ENCODE data around the gene YARS1.

Gene YARS1

GRCh38 chr1:32775640-32776337 is 41.4 kb downstream of the YARS1 start:
- peak; percentile 90 for DNase-seq

GRCh38 chr1:32774950-32775634 is 42.1 kb downstream of the YARS1 start:
- peak; percentile 81 for DNase-seq

- DNase-seq, result no peak
These were observed 42.7 kb downstream of the YARS1 start for GRCh38 chr1:32774464-32774808.

GRCh38 chr1:32773764-32774463 is 43.2 kb downstream of the YARS1 start:
- no peak for DNase-seq

GRCh38 chr1:32773018-32773763 is 44.0 kb downstream of the YARS1 start:
- peak; percentile 78 for DNase-seq

- no peak for DNase-seq
These were observed 44.7 kb downstream of the YARS1 start for GRCh38 chr1:32772281-32773017.

GRCh38 chr1:32771561-32772280 is 45.4 kb downstream of the YARS1 start:
- DNase-seq, result no peak

- DNase-seq, result no peak
These were observed 46.2 kb downstream of the YARS1 start for GRCh38 chr1:32770741-32771548.

- no peak for DNase-seq
These were observed 46.9 kb downstream of the YARS1 start for GRCh38 chr1:32770221-32770731.

- DNase-seq, result peak; percentile 40
These were observed 47.5 kb downstream of the YARS1 start for GRCh38 chr1:32769524-32770220.

GRCh38 chr1:32768110-32768850 is 48.9 kb downstream of the YARS1 start:
- no peak for DNase-seq

- DNase-seq, result peak; percentile 35
These were observed 49.5 kb downstream of the YARS1 start for GRCh38 chr1:32767641-32768040.

GRCh38 chr1:32767156-32767555 is 50.0 kb downstream of the YARS1 start:
- DNase-seq, result no peak

- DNase-seq, result no peak
These were observed 50.7 kb downstream of the YARS1 start for GRCh38 chr1:32766328-32766972.

GRCh38 chr1:32765570-32766327 is 51.4 kb downstream of the YARS1 start:
- DNase-seq, result no peak

GRCh38 chr1:32764826-32765569 is 52.2 kb downstream of the YARS1 start:
- DNase-seq, result no peak

GRCh38 chr1:32763221-32763620 is 53.9 kb downstream of the YARS1 start:
- DNase-seq, result no peak

Measured in fibroblast of upper back skin (primary cell).